Measurements from ENCODE around the gene PBRM1. TPM values are rescaled to one million over a fixed set of nuclear protein-coding genes. Genes with fewer than 3 reads are reported as not detected.

Gene PBRM1
- polyA plus RNA-seq, 1 donor (not counting 4 experiments of a cell fraction or from before 2014, with no cell fraction given) = 26.0 TPM

GRCh38 chr3:52558436-52558835 lies 127.3 kb downstream of the PBRM1 start:
- Histone ChIP-seq H3K4me1 (ENCODE audit: control insufficient read depth, extremely low read depth, insufficient read depth, low read length) (no peaks in the 10 kb centered on the region), H3K9me1 (ENCODE audit: control insufficient read depth, extremely low read depth, insufficient read depth, low read length) (no peaks in the 10 kb centered on the region), H3K4me3 (ENCODE audit: control insufficient read depth in 2 of 3, extremely low read depth in 1 of 3, insufficient read depth in 2 of 3, low read depth in 1 of 3, low read length in 3 of 3) (no peak overlapping the region), H3K79me2 (ENCODE audit: control insufficient read depth, insufficient read depth, low read length) (no peaks in the 10 kb centered on the region), H3K9ac (ENCODE audit: control insufficient read depth, extremely low read depth, insufficient read depth, low read length) (no peak overlapping the region), H3K9me3 (ENCODE audit: control insufficient read depth, low read depth, low read length) (no peaks in the 10 kb centered on the region), H4K20me1 (ENCODE audit: control insufficient read depth, extremely low read depth, insufficient read depth, low read length) (no peaks in the 10 kb centered on the region), H2AFZ (ENCODE audit: control insufficient read depth, low read length) (no peak overlapping the region), H3K4me2 (ENCODE audit: control insufficient read depth, extremely low read depth, insufficient read depth, low read depth, low read length) (no peak overlapping the region), H3K27me3 (ENCODE audit: control insufficient read depth, extremely low read depth, insufficient read depth, low read length) (no peaks in the 10 kb centered on the region), H3K27ac (ENCODE audit: control insufficient read depth, insufficient read depth, low read length) (no peak overlapping the region), H3K36me3 (ENCODE audit: control insufficient read depth in 2 of 2, extremely low read depth in 1 of 2, insufficient read depth in 2 of 2, low read length in 2 of 2) (peaks cover 20 to 26% of the 10 kb centered on the region in 2 experiments)
- dilution Hi-C loops (cut with MboI; ENCODE audit: extremely low pct_ligation_motif_present, low sequenced_read_pairs) = no loop called here
- no peak for TF ChIP-seq CTCF (optimal IDR thresholded peaks at IDR 0.05 in 1 of 3, IDR thresholded peaks at IDR 0.05 in 1 of 3, conservative IDR thresholded peaks at IDR 0.05 in 1 of 3; ENCODE audit: extremely low read depth in 1 of 3, insufficient read depth in 2 of 3, low read length in 3 of 3)
- TF ChIP-seq EZH2 (IDR thresholded peaks at IDR 0.05; ENCODE audit: low read length) = no peak
- no peak for DNase-seq (ENCODE audit: low read depth, low spot score)
- no peak for FAIRE-seq

GRCh38 chr3:52557011-52557960 lies 128.4 kb downstream of the PBRM1 start:
- H3K4me3 ChIP-seq (ENCODE audit: control insufficient read depth in 2 of 3, extremely low read depth in 1 of 3, insufficient read depth in 2 of 3, low read depth in 1 of 3, low read length in 3 of 3) = no peak overlapping the region
- H3K36me3 ChIP-seq (ENCODE audit: control insufficient read depth in 2 of 2, extremely low read depth in 1 of 2, insufficient read depth in 2 of 2, low read length in 2 of 2) = peaks cover 16 to 33% of the 10 kb centered on the region in 2 experiments
- H3K9me1 ChIP-seq (ENCODE audit: control insufficient read depth, extremely low read depth, insufficient read depth, low read length) = no peaks in the 10 kb centered on the region
- no peak for FAIRE-seq
- TF ChIP-seq CTCF (optimal IDR thresholded peaks at IDR 0.05 in 1 of 3, IDR thresholded peaks at IDR 0.05 in 1 of 3, conservative IDR thresholded peaks at IDR 0.05 in 1 of 3; ENCODE audit: extremely low read depth in 1 of 3, insufficient read depth in 2 of 3, low read length in 3 of 3) = no peak
- TF ChIP-seq EZH2 (IDR thresholded peaks at IDR 0.05; ENCODE audit: low read length) = no peak
- H3K4me1 ChIP-seq (ENCODE audit: control insufficient read depth, extremely low read depth, insufficient read depth, low read length) = no peaks in the 10 kb centered on the region
- no peaks in the 10 kb centered on the region for H4K20me1 ChIP-seq (ENCODE audit: control insufficient read depth, extremely low read depth, insufficient read depth, low read length)
- dilution Hi-C loops (cut with MboI; ENCODE audit: extremely low pct_ligation_motif_present, low sequenced_read_pairs) = no loop called here
- no peaks in the 10 kb centered on the region for H3K27me3 ChIP-seq (ENCODE audit: control insufficient read depth, extremely low read depth, insufficient read depth, low read length)
- H3K4me2 ChIP-seq (ENCODE audit: control insufficient read depth, extremely low read depth, insufficient read depth, low read depth, low read length) = no peak overlapping the region
- H3K9ac ChIP-seq (ENCODE audit: control insufficient read depth, extremely low read depth, insufficient read depth, low read length) = no peak overlapping the region
- no peaks in the 10 kb centered on the region for H3K79me2 ChIP-seq (ENCODE audit: control insufficient read depth, insufficient read depth, low read length)
- H3K27ac ChIP-seq (ENCODE audit: control insufficient read depth, insufficient read depth, low read length) = no peak overlapping the region
- no peaks in the 10 kb centered on the region for H3K9me3 ChIP-seq (ENCODE audit: control insufficient read depth, low read depth, low read length)
- no peak for DNase-seq (ENCODE audit: low read depth, low spot score)
- no peak overlapping the region for H2AFZ ChIP-seq (ENCODE audit: control insufficient read depth, low read length)

All from keratinocyte (primary cell).